GM18526 (cell line): ENCODE measurements around the gene EPHB2.

Source experiments
- POLR2A ChIP-seq: IDR thresholded peaks from 3 replicates; pipeline ENCODE4 v1.6.1; 2011; ENCODE audit not compliant: insufficient read length; ENCODE audit errors: extremely low read depth

The EPHB2 gene

GRCh38 chr1:22920734-22921451 is 210.3 kb downstream of the EPHB2 start:
- no peak for TF ChIP-seq POLR2A

GRCh38 chr1:22921452-22922126 is 210.9 kb downstream of the EPHB2 start:
- no peak for TF ChIP-seq POLR2A

GRCh38 chr1:22922640-22923039 is 212.0 kb downstream of the EPHB2 start:
- no peak for TF ChIP-seq POLR2A

DNA sequence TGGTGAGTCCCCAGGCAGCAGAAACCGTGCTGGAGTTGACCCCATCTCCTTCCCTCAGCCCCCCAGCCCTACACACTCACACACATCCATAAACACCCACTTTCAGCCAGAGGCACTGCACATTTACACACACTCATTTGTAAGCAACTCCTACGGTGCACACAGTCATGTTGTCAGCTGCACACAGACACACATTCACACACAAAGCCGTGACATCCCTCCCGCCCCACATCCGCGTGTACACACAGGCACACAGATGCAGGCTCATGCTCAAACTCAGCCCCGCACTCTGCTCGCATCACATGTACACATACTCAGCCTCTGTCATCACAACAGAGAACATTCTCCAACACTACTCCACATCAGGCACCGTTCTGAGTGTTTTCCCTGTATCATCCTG is 214.5 kb downstream of the EPHB2 start:
- TF ChIP-seq POLR2A: no peak

- TF ChIP-seq POLR2A: no peak
Observed at GRCh38 chr1:22930240-22930912, 219.7 kb downstream of the EPHB2 start.

DNA sequence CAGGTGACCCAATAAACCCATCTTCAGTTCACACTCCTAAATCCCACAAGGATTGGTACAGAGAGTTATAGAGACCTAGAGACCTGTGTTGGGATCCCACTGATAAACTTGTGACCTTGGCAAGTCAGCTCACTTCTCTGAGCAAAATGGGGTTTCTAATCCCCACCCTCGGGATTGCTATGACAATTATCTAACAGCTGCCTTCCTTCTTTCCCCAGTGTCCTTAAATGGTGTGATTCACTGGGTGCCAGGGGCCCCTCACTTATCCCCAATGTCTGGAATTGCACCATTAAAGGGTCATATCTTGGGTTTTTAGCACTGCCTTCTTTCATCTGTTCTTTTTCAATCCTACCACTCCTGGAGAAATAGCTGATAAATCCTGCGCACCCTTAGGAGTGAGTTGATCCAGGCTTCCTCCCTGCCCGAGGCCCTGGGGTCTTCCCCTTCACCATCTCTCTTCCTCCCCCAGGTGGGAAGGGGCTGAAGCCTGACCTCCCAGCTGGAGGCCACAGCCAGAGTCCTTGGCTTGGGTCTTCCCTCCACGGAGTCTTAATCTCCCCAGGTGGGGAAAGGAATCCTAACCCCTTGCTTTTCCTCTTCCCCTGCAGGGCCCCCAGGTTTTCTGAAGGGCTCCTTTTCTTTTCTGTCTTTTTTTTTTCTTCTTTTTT is 222.3 kb downstream of the EPHB2 start:
- TF ChIP-seq POLR2A: no peak

DNA sequence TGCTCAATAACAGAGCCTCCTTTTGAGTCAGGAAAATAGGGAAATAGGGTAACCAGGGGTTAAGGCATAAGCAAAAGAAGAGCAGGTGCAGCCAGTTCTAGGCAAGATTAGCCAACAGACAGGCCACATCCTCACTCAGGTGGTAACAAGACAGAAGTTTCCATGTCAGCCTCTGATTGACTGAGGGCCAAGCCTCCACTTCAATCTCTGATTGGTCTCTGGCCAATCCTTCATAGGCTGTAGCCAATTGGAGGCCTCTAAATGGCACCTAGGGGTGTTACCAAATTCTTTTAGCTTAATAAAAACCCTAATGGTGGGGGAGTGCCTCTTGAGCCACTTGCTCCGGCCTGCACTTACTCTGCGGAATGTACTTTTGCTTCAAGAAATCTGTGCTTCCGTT is 224.8 kb downstream of the EPHB2 start:
- TF ChIP-seq POLR2A: no peak

DNA sequence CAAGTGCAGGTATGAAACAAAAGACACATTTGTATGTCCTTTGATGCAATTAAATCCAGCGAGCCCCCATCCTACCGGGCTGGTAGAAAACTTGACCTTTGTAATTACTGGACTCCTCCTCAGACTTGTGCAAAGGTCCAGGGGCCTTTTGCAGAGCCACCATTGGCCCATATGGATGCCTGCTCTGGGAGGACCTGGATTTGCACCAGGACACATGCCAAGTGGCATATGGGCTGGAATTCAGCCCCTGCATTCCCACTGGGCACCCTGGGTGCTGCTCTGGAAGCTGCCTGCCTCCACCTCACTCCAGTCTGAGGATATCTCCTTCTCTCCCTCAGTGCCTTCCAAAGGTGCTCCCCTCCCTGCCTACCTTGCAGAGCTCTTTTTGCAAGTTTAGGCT is 226.0 kb downstream of the EPHB2 start:
- TF ChIP-seq POLR2A: no peak

DNA sequence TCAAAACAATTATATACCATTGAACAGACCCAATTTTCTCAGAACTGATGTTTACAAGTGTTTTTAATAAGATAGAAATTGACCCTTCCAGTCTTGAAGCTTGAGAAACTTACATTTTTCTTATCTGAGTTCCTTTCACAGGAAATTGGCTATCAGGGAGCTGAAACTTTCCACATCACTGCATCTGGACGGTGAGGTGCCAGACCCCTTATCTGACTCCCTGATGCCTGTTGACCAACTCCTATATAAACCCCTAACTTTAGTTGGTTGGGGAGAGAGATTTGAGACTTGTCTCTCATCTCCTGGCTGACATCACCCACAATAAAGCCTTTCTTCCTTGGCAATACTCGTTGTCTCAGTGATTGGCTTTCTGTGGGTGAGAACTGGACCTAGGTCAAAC is 230.6 kb downstream of the EPHB2 start:
- TF ChIP-seq POLR2A: no peak

DNA sequence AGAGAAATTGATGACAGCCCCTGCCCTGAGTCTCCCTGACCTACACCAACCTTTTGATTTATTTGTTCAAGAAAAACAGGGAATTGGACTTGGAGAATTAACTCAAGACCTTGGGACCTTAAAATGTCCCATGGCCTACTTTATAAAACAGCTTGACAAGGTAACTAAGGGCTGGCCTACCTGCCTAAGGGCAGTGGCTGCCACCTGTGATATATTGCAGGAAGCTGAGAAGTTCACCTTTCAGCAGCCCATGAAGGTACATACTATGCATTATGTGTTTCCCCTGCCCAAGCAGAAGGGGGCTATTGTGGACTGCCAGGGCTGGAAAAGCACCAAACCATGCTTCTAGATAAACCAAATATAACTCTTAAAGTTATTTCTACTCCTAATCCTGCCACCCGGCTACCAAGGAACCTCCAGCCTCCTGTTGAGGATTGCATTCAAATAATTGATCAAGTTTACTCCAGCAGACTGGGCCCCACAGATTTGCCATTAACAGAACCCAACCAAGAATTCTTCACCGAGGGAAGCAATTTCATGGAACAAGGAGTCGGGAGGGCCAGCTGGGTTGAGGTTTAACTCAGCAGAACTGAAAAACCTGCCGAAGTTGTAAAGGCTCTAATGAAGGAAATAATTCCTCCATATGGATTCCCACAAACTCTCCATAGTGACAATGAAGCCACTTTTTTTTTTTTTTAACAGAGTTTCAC is 233.9 kb downstream of the EPHB2 start:
- no peak for TF ChIP-seq POLR2A

DNA sequence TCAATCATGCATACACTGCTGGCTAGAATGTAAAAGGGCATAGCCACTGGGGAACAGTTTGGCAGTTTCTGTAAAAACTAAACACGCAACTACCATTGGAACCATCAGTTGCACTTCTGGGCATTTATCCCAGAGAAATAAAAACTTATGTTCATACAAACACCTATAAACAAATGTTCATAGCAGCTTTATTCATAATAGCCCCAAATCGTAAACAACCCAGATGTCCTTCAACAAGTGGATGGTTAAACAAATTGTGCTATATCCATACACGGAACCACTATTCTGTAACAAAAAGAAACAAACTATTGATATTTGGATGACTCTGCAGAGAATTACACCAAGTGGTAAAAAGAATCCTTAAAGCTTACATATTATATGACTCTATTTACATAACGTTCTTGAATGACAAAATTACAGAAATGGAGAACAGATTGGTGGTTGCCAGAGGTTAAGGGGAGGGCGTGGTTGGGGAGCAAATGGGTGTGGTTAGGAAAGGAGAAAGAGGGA is 239.2 kb downstream of the EPHB2 start:
- no peak for TF ChIP-seq POLR2A

DNA sequence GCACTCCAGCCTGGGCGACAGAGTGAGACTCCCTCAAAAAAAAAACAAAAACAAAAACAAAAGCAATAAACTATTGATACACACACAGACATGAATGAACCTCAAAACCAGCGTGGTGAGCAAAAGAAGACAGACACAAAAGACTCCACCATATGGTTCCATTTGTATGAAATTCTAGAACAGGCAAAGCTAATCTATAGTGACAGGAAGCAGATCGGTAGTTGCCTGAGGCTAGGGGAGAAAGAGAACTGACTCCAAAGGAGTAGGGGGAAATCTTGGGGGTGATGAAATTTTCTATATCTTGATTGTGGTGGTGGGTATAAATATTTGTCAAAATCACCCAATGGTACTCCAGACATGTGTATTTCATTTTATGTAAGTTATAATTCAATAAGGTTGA is 241.2 kb downstream of the EPHB2 start:
- no peak for TF ChIP-seq POLR2A

- TF ChIP-seq POLR2A: no peak
Observed at GRCh38 chr1:22952694-22953056, 242.0 kb downstream of the EPHB2 start.

GRCh38 chr1:22953057-22953739 is 242.6 kb downstream of the EPHB2 start:
- no peak for TF ChIP-seq POLR2A
